K562 (cell line): ENCODE results near the gene ZFAND6. TPM values are rescaled to one million over a fixed set of nuclear protein-coding genes. Genes with fewer than 3 reads are reported as not detected.

Experiments used
- ATF6 ChIP-seq: sonication (generic); formaldehyde crosslinking; IDR thresholded peaks from 2 replicates; pipeline ENCODE4 v1.4.0; 2020; ENCODE audit warnings: mild to moderate bottlenecking, missing genetic modification reagents
- DACH1 ChIP-seq: fragments of 450-650 bp; IDR thresholded peaks from 2 replicates; pipeline ENCODE4 v1.6.1; 2018; ENCODE audit not compliant: partially characterized antibody
- E2F6 ChIP-seq, 2 experiments: IDR thresholded peaks; 2 replicates each; pipeline ENCODE4 v1.6.1; 2011; ENCODE audit warnings: borderline replicate concordance in 1 of 2, control low read depth in 1 of 2, low read depth in 1 of 2, low read length in 1 of 2, mild to moderate bottlenecking in 1 of 2, mixed read lengths in 1 of 2, moderate library complexity in 1 of 2; ENCODE audit not compliant: insufficient read depth in 1 of 2, insufficient read length in 1 of 2, poor library complexity in 1 of 2, severe bottlenecking in 1 of 2; ENCODE audit errors: extremely low read depth in 1 of 2
- FOXP4 ChIP-seq: sonication (generic); formaldehyde crosslinking; IDR thresholded peaks from 2 replicates; pipeline ENCODE4 v1.8.0; 2022; ENCODE audit warnings: mild to moderate bottlenecking, missing genetic modification reagents, borderline replicate concordance
- GABPB1 ChIP-seq: sonication (generic); formaldehyde crosslinking; IDR thresholded peaks from 2 replicates; pipeline ENCODE4 v1.8.0; 2022; ENCODE audit warnings: mild to moderate bottlenecking, missing genetic modification reagents
- IRF1 ChIP-seq: sonication (generic); formaldehyde crosslinking; IDR thresholded peaks from 2 replicates; pipeline ENCODE4 v1.8.0; 2022; ENCODE audit warnings: missing genetic modification reagents, mild to moderate bottlenecking, borderline replicate concordance
- MLX ChIP-seq, 2 experiments: fragments of 450-650 bp in 1 of 2; sonication (generic) in 1 of 2; formaldehyde crosslinking; conservative IDR thresholded peaks; 2 replicates each; pipeline versions ENCODE4 v1.4.0 to v1.8.1; 2020 to 2022; ENCODE audit warnings: mild to moderate bottlenecking in 1 of 2, missing genetic modification reagents in 1 of 2
- NCOA2 ChIP-seq, 2 experiments: fragments of 450-650 bp; IDR thresholded peaks; 2 replicates each; pipeline ENCODE4 v1.6.1; 2018; ENCODE audit warnings: mild to moderate bottlenecking in 2 of 2, moderate library complexity in 1 of 2; ENCODE audit not compliant: partially characterized antibody in 2 of 2
- POLR2AphosphoS2 ChIP-seq: IDR thresholded peaks from 2 replicates; pipeline ENCODE4 v1.6.1; 2012; ENCODE audit warnings: low read length, improper control_type of control experiment
- SIN3A ChIP-seq, 2 experiments: fragments of 150-350 bp in 1 of 2; IDR thresholded peaks; 2 replicates each; pipeline ENCODE4 v1.6.1; 2011 to 2016; ENCODE audit warnings: borderline replicate concordance in 2 of 2, low read depth in 2 of 2, low read length in 2 of 2, mild to moderate bottlenecking in 2 of 2, moderate library complexity in 2 of 2; ENCODE audit not compliant: control insufficient read depth in 1 of 2
- SIN3B ChIP-seq: fragments of 450-650 bp; IDR thresholded peaks from 2 replicates; pipeline ENCODE4 v1.6.1; 2017; ENCODE audit warnings: low read depth, mild to moderate bottlenecking, moderate library complexity
- STAT5B ChIP-seq: fragments of 250-450 bp; sonication (Bioruptor Pico); IDR thresholded peaks from 2 replicates; pipeline ENCODE4 v1.8.0; 2021; ENCODE audit warnings: mild to moderate bottlenecking, inconsistent platforms
- TGIF2 ChIP-seq: sonication (generic); formaldehyde crosslinking; IDR thresholded peaks from 2 replicates; pipeline ENCODE4 v1.8.1; 2022; ENCODE audit warnings: mild to moderate bottlenecking, missing genetic modification reagents, moderate library complexity
- ZNF592 ChIP-seq: fragments of 450-650 bp; IDR thresholded peaks from 2 replicates; pipeline ENCODE4 v1.6.1; 2017; ENCODE audit warnings: antibody characterized with exemption, mild to moderate bottlenecking
- polyA plus RNA-seq, 8 experiments: library from polyadenylated mRNA; depleted of rRNA in 4 of 8; stranded (reverse) in 5 of 8; unstranded in 3 of 8; fragments of >200 nt; fragmentation: Nextera tagmentation in 2 of 8; fragmentation: Illumina TruSeq in 1 of 8; extraction: Ambion mirVana in 2 of 8; extraction: Trizol in 1 of 8; gene quantifications; 2 replicates each; pipeline versions ENCODE4 v1.2.1 to v1.2.3, GENCODE V29; 2011 to 2014; ENCODE audit warnings: inconsistent platforms in 1 of 8, missing spikeins in 1 of 8
- total RNA-seq, 7 experiments: library from RNA; depleted of rRNA in 6 of 7; stranded (reverse); fragments of >200 nt in 6 of 7; fragmentation: Illumina TruSeq in 2 of 7; extraction: Trizol in 2 of 7; gene quantifications; 2 replicates each; pipeline versions ENCODE4 v1.2.1 to v1.2.3, GENCODE V29; 2011 to 2021; ENCODE audit warnings: low replicate concordance in 1 of 7

The ZFAND6 gene
- total and polyA plus RNA-seq, 9 of the 15 experiments (the other 6 are each of a cell fraction or from before 2014, with no cell fraction given), result 53.9 to 206 (median 88.9) TPM

- TF ChIP-seq ZNF592 (0 out of 2 replicates have a peak, but pooled peaks have one; percentile 59), NCOA2 (IDR thresholded peaks at IDR 0.05; ENCODE audit: partially characterized antibody in 2 of 2) (no peak), GABPB1 (CRISPR knock-in tag) (no peak), TGIF2 (no peak), SIN3A (IDR thresholded peaks at IDR 0.05; ENCODE audit: borderline replicate concordance in 2 of 2, control insufficient read depth in 1 of 2, low read depth in 2 of 2, low read length in 2 of 2) (peak in 1 of 2 experiments; percentile 48; a peak in 1 of 4 replicates), POLR2AphosphoS2 (no peak), DACH1 (no peak), IRF1 (no peak), STAT5B (CRISPR knock-in tag) (no peak), MLX (CRISPR knock-in tag; conservative IDR thresholded peaks at IDR 0.05) (no peak), ATF6 (CRISPR knock-in tag) (no peak), SIN3B (peak; percentile 63; the same call in 1 of the 2 replicates), E2F6 (IDR thresholded peaks at IDR 0.05; ENCODE audit: borderline replicate concordance in 1 of 2, extremely low read depth in 1 of 2, insufficient read depth in 1 of 2, insufficient read length in 1 of 2, low read depth in 1 of 2, low read length in 1 of 2, poor library complexity in 1 of 2, severe bottlenecking in 1 of 2) (peak in 1 of 2 experiments; percentile 68), FOXP4 (CRISPR knock-in tag) (no peak)
Measured at GRCh38 chr15:80059786-80060355, 395 bp downstream of the ZFAND6 start (continued).
